Mucosa of stomach (tissue), 1 donor: ENCODE results near the gene COL6A2.

Experiments used
- H3K27me3 ChIP-seq: one replicate; pipeline ENCODE4 v1.7.0; 2013; ENCODE audit warnings: mild to moderate bottlenecking, low read length; ENCODE audit not compliant: control insufficient read depth, insufficient read depth
- H3K36me3 ChIP-seq: one replicate; pipeline ENCODE4 v1.7.0; 2013; ENCODE audit warnings: low read length; ENCODE audit not compliant: control insufficient read depth, insufficient read depth
- H3K4me1 ChIP-seq: one replicate; pipeline ENCODE4 v1.7.0; 2013; ENCODE audit warnings: mild to moderate bottlenecking, low read length; ENCODE audit not compliant: control insufficient read depth, insufficient read depth
- H3K4me3 ChIP-seq: one replicate; pipeline ENCODE4 v1.7.0; 2013; ENCODE audit warnings: low read length
- H3K9ac ChIP-seq: one replicate; pipeline ENCODE4 v1.7.0; 2013; ENCODE audit warnings: mild to moderate bottlenecking, low read length, moderate library complexity
- H3K9me3 ChIP-seq: one replicate; pipeline ENCODE4 v1.7.0; 2013; ENCODE audit warnings: mild to moderate bottlenecking, low read length, moderate library complexity; ENCODE audit not compliant: control insufficient read depth
- donor health status: Pancreatic carcinoma.

Gene COL6A2

DNA sequence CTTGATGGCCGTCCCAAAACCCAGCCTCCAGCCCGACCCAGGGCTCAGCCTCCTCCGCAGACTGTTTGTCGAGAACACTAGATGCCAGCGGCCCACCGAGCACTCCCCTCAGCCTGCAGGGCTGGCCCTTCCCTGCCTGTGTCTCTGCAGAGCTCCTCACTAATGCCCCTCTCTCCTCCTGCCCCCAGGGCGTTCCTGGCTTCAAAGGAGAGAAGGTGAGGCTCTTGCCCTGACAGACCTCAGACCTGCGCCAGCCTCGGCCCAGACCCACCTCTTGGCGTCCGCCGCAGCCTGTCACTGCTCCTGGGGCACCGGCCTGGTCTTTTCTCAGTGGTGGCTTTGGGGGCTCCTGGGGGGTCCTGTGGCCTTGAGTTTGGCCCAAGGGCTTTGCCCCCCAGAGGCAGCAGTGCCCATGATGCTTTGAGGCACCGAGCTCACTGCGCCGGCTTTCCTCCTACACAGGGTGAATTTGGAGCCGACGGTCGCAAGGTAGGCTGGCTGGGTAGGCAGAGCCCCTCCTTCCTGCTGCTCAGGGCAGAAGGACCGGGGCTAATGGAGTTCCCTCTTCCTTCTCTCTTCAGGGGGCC, 18.4 kb downstream of the COL6A2 start:
- no peaks in the 10 kb centered on the region for H3K36me3 ChIP-seq
- no peaks in the 10 kb centered on the region for H3K9me3 ChIP-seq
- H3K9ac ChIP-seq = no peak overlapping the region
- no peak overlapping the region for H3K4me3 ChIP-seq
- H3K27me3 ChIP-seq = no peaks in the 10 kb centered on the region
- H3K4me1 ChIP-seq = no peaks in the 10 kb centered on the region

GRCh38 chr21:46116776-46117585, 19.1 kb downstream of the COL6A2 start:
- Histone ChIP-seq H3K9ac (no peak overlapping the region), H3K4me1 (no peaks in the 10 kb centered on the region), H3K9me3 (no peaks in the 10 kb centered on the region), H3K27me3 (no peaks in the 10 kb centered on the region), H3K4me3 (no peak overlapping the region), H3K36me3 (no peaks in the 10 kb centered on the region)

GRCh38 chr21:46117586-46118315, 19.8 kb downstream of the COL6A2 start:
- Histone ChIP-seq H3K27me3 (no peaks in the 10 kb centered on the region), H3K4me3 (no peak overlapping the region), H3K4me1 (no peaks in the 10 kb centered on the region), H3K9me3 (no peaks in the 10 kb centered on the region), H3K9ac (no peak overlapping the region), H3K36me3 (no peaks in the 10 kb centered on the region)

DNA sequence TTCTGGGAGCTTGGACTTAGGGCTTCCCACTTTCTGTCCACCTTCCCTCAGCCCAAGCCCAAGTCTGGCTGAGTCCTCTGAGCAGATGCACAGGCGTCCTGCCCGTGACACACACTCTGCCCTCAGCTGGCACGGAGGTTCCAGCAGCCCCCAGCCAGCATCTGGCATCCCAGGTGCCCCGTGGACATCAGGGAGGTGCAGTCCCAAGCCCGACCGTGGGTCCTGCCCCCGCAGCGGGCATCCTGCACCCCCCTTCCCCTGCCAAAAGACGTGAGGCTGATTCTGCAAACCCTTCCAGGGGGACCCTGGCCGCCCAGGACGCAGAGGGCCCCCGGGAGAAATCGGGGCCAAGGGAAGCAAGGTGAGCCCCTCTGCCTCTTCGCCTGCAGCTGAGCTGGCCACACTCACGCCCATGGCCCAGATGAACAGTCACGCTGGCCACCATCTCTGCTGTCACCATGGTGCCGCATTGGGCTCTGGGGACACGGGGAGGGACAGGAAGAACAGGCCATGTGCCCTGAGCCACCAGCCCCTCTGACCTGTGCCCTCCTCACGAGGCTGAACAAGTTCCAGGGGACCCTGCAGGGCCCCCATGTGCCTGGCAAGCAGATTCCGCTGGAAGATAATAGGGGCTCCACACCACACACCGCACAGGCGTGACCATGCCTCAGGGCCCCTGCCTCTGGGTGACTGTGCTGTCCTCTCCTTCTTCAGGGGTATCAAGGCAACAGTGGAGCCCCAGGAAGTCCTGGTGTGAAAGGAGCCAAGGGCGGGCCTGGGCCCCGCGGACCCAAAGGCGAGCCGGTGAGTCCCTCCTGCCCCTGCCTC, 20.6 kb downstream of the COL6A2 start:
- no peak overlapping the region for H3K4me3 ChIP-seq
- H3K36me3 ChIP-seq = no peaks in the 10 kb centered on the region
- H3K27me3 ChIP-seq = no peaks in the 10 kb centered on the region
- no peaks in the 10 kb centered on the region for H3K9me3 ChIP-seq
- H3K4me1 ChIP-seq = no peaks in the 10 kb centered on the region
- no peak overlapping the region for H3K9ac ChIP-seq

DNA sequence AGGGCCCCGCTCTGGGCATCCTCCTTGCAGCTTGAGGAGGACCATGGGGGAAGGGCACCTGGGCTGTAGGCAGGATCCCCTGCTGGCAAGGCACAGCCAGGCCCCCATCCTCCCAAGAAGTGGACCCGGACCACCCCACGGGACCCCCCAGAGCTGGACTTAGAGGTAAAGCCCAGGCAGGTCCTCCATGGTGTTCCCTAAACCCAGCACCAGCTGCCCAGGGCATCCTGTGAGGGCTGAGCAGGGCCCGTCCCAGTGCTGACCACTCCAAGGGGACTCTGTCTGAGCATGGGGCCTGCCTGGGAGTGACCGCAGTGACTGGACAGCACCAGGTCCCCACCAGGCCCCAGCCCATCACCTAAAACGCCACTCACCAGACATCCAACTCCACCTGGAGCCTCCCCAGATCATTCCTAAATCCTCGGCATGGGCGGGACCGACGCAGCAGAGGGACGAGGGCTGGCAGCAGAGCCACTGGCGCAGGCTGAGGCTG, 21.3 kb downstream of the COL6A2 start:
- Histone ChIP-seq H3K9ac (no peak overlapping the region), H3K36me3 (no peaks in the 10 kb centered on the region)

GRCh38 chr21:46119637-46120271, 21.8 kb downstream of the COL6A2 start:
- H3K4me1 ChIP-seq = no peaks in the 10 kb centered on the region
- H3K4me3 ChIP-seq = no peak overlapping the region
- H3K27me3 ChIP-seq = no peaks in the 10 kb centered on the region
- no peaks in the 10 kb centered on the region for H3K9me3 ChIP-seq
- H3K9ac ChIP-seq = no peak overlapping the region
- no peaks in the 10 kb centered on the region for H3K36me3 ChIP-seq

More for the DNA sequence above, 21.3 kb downstream of the COL6A2 start:
- H3K4me1 ChIP-seq = no peaks in the 10 kb centered on the region
- no peak overlapping the region for H3K4me3 ChIP-seq
- no peaks in the 10 kb centered on the region for H3K27me3 ChIP-seq
- H3K9me3 ChIP-seq = no peaks in the 10 kb centered on the region

- H3K4me1 ChIP-seq = no peaks in the 10 kb centered on the region
- no peak overlapping the region for H3K4me3 ChIP-seq
- H3K9ac ChIP-seq = no peak overlapping the region
- no peaks in the 10 kb centered on the region for H3K36me3 ChIP-seq
- H3K9me3 ChIP-seq = no peaks in the 10 kb centered on the region
- H3K27me3 ChIP-seq = no peaks in the 10 kb centered on the region
Measured at GRCh38 chr21:46120301-46121285, 22.7 kb downstream of the COL6A2 start.

DNA sequence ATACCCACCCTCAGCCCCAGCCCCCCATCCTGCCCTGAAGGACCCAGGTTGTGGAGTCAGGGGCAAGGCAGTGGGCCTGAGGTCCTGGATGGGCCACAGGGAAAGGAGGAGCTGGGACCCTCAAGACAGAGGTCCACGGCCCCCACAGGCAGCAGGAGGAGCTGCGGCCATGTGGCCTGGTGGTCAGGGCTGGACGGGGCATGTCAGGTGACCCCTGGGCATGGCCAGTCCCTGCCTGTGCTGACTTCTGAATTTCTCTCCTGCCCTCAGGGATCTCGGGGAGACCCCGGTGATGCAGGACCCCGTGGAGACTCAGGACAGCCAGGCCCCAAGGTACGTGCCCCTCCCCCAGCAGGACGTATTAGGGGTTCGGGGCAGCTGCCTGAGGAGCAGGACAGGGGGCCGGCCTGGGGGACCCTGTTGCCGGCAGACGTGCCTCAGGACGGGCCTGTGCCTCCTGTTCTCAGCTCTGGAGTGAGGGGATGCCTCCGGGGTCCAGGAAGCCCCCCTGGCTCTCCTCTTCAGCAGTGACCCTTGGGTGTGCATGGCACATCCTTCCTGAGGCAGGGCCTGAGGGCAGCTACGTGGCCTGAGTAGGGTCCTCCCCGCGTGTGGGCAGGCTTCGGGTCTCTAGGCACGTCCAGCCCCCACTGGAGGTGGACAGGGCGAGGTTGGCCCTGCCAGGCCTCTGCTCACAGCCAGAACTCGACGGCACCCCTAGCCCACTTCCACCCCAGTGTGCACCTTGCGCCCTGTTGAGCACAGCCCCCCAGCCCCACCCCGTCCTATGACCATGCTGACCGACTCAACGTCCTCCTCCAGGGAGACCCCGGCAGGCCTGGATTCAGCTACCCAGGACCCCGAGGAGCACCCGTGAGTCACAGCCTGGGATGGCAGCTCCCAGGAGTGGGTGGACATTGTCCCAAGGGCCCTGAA, 23.6 kb downstream of the COL6A2 start:
- Histone ChIP-seq H3K36me3 (no peaks in the 10 kb centered on the region), H3K9ac (no peak overlapping the region), H3K4me1 (no peaks in the 10 kb centered on the region), H3K27me3 (no peaks in the 10 kb centered on the region), H3K9me3 (no peaks in the 10 kb centered on the region), H3K4me3 (no peak overlapping the region)

DNA sequence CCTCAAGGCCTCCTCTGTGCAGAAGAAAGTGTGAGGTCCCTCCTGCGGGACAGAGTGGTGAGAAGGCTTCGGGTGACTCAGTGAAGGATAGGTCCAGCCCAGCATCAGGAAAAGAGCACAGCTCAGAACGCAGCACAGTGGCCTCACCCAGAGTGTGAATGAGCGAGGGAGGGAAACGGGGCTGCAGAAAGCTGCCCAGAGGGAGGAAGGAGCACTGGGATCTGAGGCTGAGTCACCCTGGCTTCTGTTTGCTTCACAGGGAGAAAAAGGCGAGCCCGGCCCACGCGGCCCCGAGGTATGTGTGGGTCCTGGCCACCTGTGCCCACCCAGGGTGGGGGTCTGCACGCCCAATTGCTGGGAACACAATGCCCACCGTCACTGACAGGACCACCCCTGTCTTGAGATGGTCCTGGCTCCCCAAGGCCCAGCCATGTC, 24.3 kb downstream of the COL6A2 start:
- H3K9me3 ChIP-seq = no peaks in the 10 kb centered on the region
- H3K4me1 ChIP-seq = no peaks in the 10 kb centered on the region
- no peaks in the 10 kb centered on the region for H3K36me3 ChIP-seq
- H3K9ac ChIP-seq = no peak overlapping the region
- no peak overlapping the region for H3K4me3 ChIP-seq
- no peaks in the 10 kb centered on the region for H3K27me3 ChIP-seq
